ENCODE results near the gene TUBB6.

DNA sequence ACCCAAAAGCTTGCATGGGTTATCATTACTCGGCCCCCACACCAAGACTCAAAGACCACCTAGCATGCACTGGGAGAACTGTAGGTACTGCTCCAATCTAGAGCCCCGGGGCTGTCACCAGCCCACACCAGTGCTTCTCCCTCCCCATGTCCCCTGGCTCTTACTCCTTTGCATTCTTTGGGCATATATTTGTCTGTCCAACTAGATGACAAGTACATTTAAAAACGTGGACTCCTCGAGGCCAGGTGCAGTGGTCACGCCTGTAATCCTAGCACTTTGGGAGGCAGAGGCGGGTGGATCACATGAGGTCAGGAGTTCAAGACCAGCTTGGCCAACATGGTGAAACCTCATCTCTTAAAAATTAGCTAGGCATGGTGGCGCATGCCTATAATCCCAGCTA lies 61.2 kb downstream of the TUBB6 start:
- TF ChIP-seq, protein P1, sequence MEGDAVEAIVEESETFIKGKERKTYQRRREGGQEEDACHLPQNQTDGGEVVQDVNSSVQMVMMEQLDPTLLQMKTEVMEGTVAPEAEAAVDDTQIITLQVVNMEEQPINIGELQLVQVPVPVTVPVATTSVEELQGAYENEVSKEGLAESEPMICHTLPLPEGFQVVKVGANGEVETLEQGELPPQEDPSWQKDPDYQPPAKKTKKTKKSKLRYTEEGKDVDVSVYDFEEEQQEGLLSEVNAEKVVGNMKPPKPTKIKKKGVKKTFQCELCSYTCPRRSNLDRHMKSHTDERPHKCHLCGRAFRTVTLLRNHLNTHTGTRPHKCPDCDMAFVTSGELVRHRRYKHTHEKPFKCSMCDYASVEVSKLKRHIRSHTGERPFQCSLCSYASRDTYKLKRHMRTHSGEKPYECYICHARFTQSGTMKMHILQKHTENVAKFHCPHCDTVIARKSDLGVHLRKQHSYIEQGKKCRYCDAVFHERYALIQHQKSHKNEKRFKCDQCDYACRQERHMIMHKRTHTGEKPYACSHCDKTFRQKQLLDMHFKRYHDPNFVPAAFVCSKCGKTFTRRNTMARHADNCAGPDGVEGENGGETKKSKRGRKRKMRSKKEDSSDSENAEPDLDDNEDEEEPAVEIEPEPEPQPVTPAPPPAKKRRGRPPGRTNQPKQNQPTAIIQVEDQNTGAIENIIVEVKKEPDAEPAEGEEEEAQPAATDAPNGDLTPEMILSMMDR (IDR thresholded peaks at IDR 0.05; ENCODE audit: low read depth, low read length): no peak
- TF ChIP-seq EZH2phosphoT487 (IDR thresholded peaks at IDR 0.05; ENCODE audit: low read depth): no peak

All from OCI-LY3 (cell line).